Measurements from ENCODE around the gene RIPK1.
"Not testable (repeated sequence)": the region's sequence is repeated elsewhere in the genome, so short reads cannot be mapped to it uniquely, and the experiment has no call there.

- TF ChIP-seq EZH2 (IDR thresholded peaks at IDR 0.05; ENCODE audit: borderline replicate concordance, low read length); CTCF (conservative IDR thresholded peaks at IDR 0.05 in 1 of 2, IDR thresholded peaks at IDR 0.05 in 1 of 2; ENCODE audit: extremely low read depth in 1 of 2, insufficient read depth in 1 of 2, low read depth in 1 of 2, low read length in 2 of 2): not testable (repeated sequence)
Measured at GRCh38 chr6:3054229-3055157, 13.8 kb upstream of the RIPK1 start.

Data from mammary epithelial cell (primary cell).